COLO668 (cell line): ENCODE measurements around the gene PSMD13.
A peak's percentile ranks its signal among the peaks of the same experiment; 100 is the strongest.
"Not testable (repeated sequence)": the region's sequence is repeated elsewhere in the genome, so short reads cannot be mapped to it uniquely, and the experiment has no call there.

Source experiments
- DNase-seq: peaks from one replicate; lab custom pipeline; 2025; ENCODE audit not compliant: unreplicated experiment; lab: John Stamatoyannopoulos, UW

The PSMD13 gene

DNA sequence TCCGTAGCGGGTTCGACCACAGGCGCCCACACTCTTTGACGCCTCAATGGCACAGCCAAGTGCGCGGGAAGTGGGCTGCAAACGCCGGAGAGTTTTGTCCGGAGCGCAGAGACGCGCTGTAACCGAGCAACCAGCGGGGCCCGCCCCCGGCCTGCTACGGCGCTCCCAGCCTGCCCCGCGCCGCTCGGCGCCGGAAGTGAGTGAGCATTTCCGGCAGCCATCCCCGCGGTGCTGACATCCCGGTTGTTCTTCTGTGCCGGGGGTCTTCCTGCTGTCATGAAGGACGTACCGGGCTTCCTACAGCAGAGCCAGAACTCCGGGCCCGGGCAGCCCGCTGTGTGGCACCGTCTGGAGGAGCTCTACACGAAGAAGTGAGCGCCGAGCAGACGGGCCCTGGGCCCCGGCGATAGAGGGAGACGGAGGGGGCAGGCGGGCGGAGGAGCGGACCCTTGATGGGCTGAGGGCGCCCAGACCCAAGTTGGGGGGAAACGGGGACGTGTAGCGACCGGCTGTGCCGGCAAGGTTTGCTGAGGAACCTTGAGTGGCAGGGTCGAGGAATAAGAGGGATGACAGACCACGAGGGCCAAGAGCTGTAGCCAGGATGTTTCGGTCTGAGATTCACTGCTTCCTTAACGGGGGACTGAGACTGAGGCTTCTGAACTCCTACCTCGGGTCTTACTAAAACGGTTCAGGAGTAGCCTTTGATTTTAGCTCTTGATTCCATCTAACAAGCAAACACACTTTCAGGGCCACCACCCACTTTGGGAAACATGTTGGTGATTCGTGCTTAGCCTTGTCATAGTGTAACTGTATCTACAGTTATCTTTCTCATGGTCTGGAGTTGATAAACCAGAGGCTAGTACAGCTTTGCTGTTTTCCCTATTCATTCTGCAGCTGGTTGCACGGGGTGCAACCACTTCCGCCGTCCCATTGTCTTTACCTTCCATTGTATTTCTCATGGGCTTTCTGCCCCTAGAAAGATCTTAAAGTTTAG is at the start of gene PSMD13:
Gene PSMD13 (plus strand): TSS at position 203 of the 994 bp plus-strand sequence. CDS start 74 bp downstream, at position 277.
- DNase-seq = peak; percentile 68

DNA sequence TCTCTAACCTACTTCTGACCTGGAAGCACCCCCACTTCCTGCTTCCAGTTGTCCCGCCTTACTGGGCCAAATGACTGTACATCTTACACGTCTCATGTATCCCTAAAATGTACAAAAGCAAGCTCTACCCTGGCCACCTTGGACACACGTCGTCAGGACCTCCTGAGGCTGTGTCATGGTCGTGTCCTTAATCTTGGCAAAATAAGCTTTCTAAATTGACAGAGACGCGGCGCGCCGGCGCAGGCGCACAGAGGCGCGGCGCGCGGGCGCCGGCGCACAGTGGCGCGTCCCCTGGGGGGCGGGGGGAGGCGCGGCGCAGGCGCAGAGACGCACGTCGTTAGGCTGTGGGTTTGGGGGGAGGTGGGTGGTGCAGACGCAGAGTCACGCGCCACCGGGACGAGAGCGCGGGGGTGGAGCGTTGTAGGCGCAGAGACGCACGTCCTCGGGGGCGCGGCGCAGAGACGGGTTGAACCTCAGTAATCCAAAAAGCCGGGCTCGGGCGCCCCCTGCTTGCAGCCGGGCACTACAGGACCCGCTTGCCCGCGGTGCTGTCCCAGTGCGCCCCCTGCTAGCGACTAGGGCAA is 47.5 kb upstream of the PSMD13 start:
- not testable (repeated sequence) for DNase-seq

DNA sequence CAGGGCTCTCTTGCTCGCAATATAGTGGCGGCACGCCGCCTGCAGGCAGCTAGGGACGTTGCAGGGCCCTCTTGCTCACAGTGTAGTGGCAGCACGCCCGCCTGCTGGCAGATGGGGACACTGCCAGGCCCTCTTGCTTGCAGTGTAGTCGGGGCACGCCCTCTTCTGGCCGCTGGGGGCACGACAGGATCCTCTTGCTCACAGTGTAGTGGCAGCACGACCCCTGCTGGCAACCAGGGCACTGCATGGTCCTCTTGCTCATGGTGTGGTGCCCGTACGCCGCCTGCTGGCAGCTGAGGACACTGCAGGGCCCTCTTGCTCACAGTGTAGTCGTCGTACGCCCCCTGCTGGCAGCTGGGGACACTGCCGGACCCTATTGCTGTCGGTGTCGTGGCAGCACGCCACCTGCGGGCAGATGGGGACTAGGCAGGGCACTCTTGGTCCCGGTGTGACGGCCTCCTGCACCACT is 46.9 kb upstream of the PSMD13 start:
- not testable (repeated sequence) for DNase-seq

DNA sequence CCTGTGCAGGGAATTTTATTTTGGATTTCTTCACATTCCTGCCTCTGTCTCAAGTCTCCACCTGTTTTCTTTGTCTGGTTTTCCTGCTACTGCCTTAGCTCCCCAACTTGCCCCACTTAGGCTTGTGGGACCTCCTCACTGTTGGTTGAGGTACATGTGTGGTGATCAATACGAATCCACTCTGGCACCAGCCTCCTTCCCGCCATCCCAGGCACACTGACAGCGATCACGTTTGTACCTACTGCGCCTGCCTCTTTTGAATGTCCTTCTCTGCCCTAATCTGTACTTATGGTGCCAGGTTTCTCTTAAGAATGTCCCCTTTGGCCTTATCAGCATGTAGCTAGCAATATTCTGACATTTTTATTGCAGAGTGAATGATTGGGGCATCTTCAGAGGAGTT is 46.2 kb upstream of the PSMD13 start:
- DNase-seq = not testable (repeated sequence)

DNA sequence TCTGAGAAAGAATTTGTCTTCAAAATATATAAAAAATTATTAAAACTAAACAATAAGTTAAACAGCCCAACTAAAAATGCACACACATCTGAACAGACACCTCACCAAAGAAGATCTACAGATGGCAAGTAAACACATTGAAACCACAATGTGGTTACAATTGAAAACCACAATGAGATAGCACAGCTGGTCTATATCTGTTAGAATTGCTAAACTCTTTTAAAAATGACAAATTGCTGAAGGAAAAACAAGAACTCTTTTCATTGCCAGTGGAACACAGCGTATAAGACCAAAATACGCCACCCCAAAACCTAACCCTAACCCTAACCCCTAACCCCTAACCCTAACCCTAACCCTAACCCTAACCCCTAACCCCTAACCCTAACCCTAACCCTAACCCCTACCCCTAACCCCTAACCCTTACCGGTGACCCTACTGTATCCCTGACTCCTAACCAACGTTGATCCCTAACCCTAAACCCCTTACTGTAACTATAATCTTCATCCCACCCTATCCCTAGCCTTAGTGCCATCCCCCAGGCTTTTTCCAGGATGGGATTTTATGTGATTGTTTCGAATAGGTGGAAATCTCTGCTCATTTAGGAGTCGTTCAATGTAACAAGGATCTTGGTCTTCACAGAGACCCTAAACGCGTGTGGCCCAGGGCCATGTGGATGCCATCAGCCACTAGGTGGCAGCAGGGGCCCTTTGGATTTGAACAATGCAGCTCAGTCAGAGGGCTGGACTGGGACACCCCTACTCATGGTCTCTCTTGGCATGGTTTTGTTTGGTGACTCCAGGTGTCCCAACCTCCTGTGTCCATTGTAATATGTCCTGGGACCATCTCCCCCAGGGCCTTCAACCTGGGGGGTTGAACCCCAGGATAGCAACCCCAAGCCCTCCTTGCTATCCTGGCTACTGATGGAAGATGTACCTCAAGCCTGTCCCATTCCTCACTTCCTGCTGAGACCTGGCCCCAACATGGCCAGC is 45.0 kb upstream of the PSMD13 start:
- not testable (repeated sequence) for DNase-seq

DNA sequence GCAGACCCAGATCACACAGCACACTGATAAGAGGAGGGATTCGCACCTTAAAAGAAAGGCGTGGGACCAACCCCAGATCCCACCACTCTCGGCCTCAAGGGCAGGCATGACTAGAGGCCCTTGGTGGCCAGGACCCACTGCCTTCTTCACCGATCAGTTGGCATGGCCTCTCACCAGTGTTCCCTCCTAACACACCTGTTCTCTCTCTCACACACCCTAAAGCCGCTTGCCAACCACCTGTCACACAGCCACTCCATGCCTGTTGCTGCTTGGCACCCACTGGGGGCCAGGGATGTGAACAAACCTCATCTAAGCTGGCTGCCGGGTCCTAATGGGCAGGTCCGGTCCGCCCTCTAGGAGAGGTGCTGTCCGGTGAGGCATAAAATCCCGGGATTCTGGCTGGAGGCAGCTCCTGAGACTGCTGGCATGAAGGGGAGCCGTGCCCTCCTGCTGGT is 44.1 kb upstream of the PSMD13 start, which contains the start of gene SCGB1C1:
Gene SCGB1C1 (plus strand): TSS at position 405 of the 455 bp plus-strand sequence. CDS start 22 bp downstream, at position 427.
- not testable (repeated sequence) for DNase-seq

DNA sequence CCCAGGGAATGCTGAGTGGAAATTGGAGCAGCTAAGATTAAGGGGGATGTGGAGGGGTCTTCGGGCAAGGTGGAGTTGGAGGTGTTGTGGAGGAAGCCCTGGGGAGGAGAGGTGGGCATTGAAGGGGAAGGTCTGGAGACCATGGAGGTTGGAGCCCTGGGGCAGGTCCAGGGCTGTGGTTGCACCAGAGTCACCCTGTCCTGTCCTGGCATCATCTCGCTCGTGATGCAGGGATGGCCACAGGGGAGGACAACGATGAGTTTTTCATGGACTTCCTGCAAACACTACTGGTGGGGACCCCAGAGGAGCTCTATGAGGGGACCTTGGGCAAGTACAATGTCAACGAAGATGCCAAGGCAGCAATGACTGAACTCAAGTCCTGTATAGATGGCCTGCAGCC is 43.3 kb upstream of the PSMD13 start:
- DNase-seq = not testable (repeated sequence)

DNA sequence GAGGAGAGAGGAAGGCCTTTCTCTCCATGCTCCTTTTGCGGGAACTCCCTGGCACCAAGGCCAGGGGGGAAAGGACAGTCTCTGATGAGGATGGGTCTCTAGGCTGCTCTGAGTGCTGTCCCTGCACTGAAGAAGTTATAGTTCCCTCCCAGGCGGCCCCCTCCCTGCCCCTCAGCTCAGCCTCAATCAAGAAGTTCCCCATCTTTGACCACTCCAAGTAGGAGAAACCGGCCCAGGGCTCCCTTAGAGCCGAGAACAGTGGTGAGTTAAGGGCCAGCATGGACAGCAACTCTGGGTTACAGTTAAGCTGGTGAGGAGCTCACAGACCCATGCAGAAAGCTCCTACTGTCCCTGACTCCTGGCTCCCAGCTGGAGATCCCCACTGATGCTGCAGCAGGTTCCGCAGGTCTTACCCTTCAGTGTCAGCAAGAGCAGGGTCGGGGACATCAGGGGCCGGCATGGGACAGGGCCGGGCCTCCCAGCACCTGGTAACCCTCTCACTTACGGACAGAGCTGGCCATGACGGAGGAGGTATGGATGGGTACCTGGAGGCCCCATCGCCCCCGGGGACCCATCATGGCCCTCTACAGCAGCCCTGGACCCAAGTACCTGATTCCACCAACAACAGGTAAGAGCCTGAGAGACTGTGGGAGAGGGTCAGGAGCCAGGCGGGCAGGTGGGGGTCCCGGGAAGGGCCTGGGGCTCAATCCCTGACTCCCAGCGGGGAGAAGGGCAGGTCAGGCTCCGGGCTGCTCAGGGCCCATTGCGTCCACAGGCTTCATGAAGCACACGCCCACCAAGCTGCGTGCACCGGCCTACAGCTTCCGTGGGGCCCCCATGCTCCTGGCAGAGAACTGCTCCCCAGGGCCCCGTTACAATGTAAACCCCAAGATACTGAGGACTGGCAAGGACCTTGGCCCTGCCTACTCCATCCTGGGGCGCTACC is 39.7 kb upstream of the PSMD13 start:
- no peak for DNase-seq

DNA sequence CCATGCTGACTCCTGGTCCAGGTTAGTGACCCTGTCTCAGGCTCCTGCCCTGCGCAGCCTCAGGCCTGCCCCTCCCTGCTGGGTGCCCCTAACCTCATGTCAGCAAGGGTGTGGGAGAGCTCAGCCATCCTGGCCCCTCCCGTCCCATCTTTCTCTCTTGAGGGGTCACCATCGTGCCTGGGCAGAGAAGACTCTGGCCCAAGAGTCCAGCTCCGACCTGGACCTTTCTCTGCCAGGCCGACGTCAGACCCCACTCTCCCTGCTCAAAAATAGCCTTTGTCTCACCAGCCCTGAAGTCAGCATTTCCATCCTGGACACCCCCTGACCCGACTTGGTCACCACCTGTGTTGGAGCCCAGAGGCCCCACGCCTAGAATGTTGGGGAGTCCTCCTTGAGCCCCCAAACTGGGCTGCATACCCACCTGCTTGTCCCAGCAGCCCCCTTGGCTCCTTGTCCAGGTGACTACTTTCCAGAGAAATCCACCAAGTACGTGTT is 39.0 kb upstream of the PSMD13 start:
- DNase-seq = no peak

DNA sequence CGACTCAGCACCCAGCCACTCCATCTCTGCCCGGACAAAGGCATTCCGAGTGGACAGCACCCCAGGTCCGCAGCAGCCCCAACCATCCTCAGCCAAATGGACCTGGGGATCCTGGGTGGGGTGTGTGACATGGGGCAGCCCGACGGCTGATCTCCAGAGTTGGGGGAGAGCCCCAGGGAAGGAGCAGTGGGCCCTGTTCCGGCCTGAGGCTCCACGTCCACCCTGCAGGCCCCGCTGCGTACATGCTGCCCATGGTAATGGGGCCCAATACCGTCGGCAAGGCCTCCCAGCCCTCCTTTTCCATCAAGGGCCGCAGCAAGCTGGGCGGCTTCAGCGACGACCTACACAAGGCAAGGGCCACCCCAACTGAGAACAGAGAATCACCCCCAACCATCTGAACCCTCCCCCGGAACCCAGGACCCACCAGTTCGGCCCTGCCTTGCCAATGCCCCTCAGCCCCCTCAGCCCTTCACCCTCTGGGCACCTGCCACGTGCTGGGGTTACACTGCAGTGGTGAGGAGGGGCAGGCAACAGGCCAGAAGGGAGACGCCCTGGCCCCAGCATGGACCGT is 38.5 kb upstream of the PSMD13 start:
- DNase-seq = no peak

DNA sequence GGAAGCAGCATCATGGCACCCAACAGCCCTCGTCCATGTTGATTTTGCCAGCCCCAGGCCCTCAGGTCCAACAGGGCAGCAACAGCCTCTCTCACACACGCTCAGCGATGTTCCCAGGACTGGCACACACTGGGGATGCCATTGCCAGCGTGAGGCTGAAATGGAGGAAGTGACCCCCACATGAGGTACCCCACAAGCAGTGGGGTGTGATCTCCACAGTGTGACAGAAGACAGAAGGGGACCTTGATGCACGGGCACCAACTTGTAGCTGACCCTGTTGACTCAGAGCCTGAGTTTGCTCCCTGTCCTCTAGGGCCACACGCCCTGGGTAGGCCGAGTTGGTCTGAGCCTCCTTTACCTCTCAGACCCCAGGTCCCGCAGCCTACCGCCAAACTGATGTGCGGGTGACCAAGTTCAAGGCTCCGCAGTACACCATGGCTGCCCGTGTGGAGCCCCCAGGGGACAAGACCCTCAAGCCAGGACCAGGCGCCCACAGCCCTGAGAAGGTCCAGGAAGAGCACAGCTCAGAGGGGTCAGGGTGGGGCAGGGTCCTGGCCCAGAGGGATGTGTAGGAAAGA is 37.7 kb upstream of the PSMD13 start:
- no peak for DNase-seq

DNA sequence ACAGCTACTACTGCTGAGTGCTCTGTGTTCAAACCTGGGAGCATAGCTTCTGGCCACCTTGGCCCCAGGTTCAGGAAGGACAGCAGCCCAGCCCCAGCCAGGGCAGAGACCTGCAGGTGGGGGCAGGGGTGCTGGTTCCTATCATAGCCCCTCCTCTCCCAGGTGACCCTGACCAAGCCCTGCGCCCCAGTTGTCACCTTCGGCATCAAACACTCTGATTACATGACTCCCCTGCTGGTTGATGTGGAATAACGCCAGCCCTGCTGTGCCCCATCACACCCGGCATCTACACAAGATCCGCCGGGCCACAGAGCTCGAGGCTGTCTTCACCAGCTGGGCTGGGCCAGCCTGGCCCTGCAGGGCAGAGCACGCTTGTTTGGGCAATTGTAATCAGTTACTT is 37.0 kb upstream of the PSMD13 start:
- no peak for DNase-seq

DNA sequence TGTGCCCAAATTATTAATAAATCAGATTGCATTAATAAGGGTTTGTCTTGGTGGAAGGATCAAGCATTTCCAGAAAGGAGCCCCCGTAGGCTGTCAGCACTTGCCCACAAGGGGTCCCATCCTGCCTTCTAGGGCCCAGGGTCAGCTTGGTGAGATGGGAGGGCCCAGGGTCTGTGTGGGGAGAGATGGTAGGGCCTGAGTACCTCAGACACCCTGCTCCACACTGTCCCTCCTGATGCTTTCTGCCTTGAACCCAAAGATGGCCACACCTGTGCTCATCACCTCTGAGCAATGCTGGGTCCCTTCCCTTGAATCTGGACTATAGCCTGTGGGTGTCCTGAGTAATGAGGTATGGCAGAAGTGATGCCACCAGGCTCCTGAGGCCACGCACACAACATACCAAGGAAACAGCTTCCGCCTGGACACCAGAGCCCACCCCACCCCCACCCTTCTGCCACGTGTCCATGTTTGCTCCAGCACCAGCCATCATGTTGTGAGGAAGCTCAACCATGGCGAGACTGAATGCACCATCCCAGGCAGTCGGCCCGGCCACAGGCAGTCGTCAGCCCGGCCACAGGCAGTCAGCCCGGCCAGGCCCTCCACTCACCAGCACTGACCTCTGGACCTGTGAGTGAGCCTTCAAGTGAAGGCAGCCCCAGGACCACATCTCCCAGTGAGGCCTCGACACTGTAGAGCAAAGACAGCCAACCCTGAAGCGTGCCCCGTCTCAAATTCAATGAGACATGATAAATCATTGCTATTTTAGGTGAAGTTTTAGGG is 36.4 kb upstream of the PSMD13 start:
- no peak for DNase-seq

DNA sequence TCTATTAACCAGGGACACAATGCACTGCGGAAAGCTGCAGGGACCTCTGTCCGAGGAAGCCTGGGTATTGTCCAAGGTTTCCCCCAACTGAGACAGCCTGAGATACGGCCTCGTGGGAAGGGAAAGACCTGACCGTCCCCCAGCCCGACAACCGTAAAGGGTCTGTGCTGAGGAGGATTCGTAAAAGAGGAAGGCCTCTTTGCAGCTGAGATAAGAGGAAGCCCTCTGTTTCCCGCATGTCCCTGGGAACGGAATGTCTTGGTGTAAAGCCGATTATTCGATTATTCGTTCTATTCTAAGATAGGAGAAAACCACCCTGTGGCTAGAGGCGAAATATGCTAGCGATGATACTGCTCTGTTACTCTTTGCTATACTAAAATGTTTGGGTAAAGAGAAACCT is 34.8 kb upstream of the PSMD13 start:
- no peak for DNase-seq

DNA sequence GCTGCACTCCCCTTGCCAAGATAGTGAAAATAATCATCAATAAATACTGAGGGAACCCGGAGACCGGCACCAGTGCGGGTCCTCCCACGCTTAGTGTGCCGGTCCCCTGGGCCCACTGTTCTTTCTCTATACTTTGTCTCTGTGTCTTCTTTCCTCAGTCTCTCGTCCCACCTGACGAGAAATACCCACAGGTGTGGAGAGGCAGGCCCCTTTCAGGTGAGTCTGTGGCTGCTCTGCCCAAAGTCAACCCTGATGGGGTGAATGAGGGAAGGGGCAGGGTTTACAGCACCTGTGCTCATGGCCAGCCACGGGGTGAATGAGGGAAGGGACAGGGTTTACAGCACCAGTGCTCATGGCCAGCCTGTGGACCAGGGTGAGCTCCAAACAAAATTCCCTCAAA is 34.3 kb upstream of the PSMD13 start:
- DNase-seq = no peak

DNA sequence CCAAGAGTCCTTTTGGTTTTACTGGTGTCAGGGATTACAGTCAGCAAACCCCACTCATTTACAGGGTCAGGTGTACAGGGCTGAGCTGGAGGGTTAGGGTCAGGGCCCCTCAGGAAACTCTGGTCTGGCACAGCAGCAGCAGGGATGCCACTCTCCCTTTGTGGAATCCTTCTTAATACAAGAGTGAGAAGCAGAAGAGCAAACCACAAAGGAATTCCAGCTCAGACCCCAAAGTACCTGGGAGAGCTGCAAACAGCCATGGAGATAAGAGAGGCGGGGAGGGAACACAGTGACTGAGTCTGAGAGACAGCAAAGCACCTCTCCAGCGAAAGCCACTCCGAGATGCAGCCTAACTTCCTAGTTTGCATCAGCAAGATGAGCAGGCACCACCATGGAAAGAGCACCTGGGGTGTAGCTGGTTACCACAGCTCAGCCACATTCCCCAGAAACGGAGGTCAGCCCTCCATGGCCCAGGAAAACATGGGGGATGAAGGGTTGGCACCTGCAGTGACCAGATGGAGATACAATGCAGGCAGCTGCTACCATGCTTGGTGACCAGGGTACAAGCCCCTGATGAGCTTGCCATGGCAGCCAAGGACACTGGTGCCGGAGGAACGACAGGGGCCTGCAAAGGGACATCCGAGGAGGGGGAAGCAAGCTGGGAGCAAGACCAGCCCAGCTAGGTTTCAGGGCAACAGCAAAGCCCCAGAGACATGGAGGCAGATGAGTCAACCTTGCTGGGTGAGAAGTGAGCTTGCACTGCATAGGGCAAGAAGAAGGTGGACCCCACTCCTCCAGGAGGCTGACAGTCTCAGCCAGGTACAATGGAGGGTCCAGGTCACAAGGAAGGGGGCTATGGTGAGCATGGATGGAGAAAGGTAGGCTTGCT is 33.5 kb upstream of the PSMD13 start:
- no peak for DNase-seq
